ENCODE data around the gene GDE1.

The GDE1 gene

DNA sequence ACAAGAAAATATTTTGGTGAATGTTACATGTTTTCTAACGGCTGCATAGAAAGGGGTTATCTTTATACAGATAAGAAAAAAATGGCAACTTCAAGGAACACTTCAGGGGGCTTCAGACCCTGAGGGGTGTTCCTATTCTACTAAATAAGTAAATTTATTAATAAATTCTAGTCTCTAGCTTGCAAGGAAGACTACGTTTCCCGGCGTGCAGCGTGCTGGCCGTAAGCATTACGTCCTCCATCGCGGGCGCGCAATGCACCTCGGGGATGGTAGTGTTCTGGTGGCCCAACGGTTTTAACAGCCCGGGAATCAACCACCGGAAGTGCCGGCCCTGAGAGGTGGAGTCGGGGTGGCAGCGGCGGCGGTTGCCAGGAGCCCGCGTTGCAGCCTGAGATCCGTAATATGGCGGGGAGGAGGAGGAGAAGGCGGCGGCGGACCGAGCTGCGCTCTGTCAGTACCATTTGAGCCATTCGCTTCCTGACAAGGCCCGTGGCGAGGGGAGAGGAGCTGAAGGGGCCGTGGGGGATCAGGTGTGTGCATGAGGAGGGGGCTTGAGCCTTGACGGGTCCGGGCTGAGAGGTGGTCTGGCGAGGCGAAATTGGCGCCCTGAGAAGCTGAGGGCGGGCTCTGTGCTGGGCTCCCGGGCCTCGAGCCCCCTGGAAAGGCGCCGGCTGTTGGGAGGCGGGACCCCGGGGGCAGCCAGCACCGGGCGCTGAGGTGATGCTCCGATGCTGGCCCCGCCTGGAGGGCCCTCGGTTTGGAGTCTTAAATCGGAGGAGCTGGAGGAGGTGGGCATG is 1.9 kb upstream of the GDE1 start, which contains the start of gene CCP110:
TSS of gene CCP110 (plus strand) at position 384 of the 797 bp plus-strand sequence. CDS start 3,940 bp downstream, outside the sequence.
- peak; percentile 95 for DNase-seq

DNA sequence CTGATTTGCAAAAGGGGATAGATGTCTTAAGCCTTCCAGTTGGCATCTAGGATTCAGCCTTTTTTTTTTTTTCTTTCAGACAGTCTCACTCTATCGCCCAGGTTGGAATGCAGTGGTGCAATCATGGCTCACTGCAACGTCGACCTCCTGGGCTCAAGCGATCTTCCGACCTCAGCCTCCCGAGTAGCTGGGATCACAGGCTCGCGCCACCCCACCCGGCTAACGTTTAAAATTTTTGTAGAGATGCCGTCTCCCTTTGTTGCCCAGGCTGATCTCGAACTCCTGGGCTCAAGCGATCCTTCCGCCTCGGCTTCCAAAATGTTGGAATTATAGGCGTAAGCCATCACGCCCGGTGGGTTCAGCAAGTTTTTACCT is 1.3 kb upstream of the GDE1 start:
- no peak for DNase-seq

DNA sequence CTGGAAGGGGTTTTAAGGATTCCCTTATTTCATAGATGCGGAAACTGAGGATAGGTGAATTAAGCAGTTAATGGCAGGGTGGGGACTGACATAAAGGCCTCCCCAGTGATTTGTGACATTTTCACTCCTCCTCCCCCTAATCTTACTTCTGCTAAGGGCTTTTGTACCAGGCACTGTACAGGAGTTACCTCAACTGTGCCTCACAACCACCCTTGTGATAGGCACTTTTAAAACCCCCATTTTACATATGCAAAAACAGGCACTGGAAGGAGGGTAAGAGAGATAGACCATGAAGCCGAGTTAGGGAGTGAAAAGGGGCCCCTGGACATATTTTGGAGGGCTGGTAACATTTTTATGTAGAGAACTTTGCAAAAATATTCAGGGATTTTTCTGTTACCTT is 862 bp upstream of the GDE1 start:
- no peak for DNase-seq

DNA sequence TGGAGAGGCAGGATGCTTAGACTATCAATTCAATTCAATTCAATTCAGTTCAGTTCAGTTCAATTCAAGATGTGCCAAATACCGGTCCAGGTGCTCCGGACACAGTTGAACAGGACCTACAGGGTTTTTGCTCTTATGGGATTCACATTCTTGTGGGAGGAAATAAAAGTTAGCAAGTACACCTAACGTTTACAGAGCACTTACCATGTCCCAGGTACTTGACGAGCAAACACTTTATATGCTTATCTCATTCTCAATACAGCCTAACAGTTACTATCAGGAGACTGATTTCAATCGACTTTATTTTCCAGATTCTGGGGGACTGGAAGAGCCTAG is 467 bp upstream of the GDE1 start:
- DNase-seq = no peak

DNA sequence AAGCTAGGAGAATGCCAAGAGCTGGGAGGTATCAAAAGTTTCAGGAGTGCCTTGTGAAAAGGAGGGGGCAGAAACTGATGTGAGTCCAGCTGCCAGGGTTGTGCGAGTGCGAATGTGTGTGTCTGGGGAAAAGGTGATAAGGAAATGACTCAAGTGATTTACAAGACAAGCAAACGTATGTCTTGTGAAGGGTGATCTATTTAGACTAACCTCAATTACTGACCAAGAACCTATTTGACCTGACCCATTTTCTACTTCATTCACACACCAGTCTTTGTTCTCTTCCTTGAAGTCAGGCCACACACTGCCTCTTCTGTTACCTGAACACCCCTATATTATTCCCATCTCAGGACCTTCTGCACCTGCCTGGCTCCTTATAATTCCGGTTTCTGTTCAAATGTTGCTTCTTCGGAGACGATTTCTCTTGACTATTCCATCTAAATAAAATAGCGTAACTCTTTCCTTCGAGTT is 1.0 kb downstream of the GDE1 start:
- DNase-seq = no peak

DNA sequence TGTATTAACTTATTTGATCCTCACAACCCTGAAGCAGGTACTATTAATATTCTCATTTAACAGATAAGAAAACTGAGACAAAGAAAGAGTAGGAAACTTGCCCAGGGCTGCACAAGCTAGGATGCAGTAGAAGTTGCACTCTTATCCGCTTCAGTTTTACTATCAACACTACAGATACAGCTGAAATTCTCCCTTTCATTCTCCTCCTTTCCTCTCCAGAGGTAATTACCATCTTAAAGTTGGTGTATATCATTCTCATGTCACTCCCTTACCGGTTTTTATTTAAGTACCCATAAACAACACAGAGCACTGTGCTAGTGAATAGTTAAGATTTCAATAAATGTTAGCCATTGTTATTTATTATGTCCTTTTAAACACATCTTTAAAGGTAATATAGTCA is 3.5 kb downstream of the GDE1 start:
- DNase-seq = no peak

DNA sequence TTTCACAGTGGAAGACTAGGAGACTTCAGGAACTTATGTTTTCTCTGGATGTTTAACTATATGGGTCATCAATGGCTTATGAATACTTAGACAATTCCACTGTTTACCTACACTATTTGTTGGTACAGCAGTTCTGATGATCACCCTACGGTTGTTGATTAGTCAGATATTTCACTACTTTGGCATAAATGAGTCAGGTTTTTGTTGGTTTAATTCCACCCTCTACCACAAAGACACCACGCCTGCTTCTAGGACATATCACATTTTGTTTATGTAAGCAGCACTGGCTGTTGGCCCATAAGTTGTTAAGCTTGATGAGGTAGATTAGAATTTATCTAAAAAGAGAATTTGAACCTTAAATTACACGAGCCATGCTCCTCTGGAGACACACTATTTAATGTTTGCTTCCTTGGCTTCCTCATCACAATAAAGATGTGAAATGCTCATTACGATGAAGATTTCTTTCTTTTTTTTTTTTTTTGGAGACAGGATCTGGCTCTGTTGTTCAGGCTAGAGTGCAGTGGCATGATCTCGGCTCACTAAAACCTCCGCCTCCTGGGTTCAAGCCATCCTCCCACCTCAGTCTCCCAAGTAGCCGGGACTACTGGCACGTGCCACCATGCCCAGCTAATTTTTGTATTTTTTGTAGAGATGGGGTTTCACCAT is 4.3 kb downstream of the GDE1 start:
- DNase-seq = no peak

DNA sequence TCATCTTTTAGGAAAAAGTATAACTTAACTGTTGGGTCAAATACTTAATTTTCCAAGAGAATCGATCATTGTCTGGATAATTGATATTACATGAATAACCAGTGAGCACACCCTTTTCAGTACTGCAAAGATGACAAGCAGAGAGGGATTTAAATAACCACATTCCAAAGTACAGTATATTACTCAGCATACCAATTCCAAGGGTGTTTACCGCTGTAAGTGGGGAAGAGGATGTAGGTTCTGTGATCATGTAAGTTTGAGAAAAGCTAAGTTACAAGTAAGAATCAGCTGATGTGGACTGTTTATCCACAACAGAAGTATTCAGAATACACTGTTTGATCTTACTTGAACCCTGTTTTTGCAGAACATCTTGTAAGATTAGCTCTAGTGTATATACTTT is 6.1 kb downstream of the GDE1 start:
- no peak for DNase-seq

DNA sequence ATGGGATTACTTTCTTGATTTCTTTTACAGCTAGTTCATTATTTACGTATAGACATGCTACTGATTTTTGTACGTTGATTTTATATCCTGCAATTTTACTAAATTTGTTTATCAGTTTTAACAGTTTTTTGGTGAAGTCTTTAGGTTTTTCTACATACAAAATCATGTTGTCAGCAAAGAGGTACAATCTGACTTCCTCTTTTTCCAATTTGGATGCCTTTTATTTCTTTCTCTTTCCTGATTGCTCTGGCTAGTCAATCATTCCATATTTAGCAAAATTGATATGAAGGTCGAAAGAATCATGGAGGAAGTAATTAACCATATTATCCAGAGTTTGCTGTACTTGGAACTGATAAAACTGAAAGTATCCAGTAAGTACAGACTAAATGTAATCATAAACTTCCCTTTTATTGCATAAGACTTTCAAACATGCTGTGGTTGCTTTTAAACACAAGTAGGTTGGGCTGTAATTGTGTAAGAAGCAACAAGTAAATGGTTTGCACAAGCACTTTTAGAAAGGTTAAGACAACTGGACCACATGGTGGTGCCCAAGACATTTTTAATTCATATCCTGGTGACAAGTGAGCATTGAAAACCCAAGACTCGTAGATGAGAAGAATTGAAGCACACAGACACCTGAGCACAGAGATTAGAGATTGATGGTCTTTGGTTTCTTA is 8.4 kb downstream of the GDE1 start:
- DNase-seq = no peak

DNA sequence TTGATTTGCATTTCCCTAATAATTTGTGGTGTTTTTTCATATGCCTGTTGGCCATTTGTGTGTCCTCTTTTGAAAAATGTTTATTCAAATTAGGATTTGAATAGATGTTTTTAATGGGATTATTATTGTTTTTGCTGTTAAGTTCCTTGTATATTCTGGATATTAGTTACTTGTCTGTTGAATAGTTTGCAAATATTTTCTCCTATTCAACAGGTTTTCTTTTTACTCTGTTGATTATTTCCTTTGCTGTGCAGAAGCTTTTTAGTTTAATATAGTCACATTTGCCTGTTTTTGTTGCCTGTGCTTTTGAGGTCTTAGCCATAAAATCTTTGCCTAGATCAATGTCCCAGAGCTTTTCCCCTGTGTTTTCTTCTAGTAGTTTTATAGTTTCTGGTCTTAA is 9.6 kb downstream of the GDE1 start:
- no peak for DNase-seq

DNA sequence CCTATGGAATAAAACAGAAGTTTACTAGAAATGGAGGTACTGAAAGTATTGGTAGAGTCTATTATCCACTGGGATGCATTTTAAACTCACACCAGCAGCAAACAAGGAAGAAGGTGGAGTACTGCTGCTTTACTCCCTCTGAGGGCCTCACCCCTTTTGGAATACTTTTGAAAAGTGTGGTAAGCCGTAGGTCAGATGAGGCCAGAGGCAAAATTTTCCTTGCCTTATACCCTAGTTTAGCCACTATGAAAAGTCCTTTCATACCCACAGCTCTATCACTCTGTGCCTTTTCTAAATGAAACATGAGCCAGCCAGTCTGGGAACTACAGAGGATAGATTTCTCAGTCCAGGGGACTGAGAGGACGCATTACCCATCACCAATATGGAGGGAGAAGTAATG is 14.0 kb downstream of the GDE1 start:
- DNase-seq = no peak

DNA sequence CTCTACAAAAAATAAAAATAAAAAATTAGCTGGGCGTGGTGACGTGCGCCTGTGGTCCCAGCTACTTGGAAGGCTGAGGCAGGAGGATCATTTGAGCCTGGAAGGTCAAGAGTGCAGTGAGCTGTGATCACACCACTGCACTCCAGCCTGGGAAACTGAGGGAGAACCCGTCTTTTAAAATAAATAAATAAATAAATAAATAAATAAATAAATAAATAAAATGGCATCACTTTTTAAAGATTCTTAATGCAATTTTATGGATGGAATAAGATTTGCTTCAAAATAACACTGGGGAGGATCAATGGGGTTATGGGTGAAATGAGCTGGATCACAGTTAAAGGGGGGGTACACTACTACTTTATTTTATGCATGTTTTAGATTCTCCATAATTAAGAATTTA is 14.9 kb downstream of the GDE1 start:
- DNase-seq = no peak

DNA sequence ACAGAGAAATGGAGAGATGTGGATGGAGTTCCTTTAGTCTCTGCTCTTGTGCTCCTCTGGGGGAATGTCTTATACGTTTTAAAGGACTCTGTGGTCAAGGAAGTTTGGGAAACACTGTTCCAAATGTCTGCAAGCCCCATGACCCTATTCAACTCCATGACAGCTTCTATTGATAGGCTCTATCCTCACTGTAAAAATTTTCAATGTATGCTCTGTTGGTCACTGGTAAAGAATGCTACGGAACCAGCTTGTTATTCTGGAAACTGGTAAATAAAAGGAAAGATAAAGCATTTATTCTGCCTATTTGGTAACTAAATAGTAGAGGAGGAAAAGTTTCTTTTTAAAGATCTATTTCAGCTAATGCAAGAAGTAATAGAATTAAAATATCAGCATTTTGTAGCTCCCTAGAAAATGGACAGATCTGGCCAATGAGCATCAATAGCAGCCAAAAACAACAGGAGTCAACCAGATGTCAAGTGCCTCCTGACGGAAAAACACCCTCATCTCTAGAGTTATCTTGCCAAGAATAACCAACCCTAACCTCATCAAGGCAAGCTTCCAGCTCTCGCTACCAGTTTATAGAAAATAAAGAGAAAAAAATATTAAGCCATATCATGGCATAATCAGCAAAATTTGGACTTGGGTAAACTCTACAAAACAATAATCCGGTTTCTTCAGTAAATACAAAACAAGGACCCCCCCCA is 16.1 kb downstream of the GDE1 start:
- no peak for DNase-seq

DNA sequence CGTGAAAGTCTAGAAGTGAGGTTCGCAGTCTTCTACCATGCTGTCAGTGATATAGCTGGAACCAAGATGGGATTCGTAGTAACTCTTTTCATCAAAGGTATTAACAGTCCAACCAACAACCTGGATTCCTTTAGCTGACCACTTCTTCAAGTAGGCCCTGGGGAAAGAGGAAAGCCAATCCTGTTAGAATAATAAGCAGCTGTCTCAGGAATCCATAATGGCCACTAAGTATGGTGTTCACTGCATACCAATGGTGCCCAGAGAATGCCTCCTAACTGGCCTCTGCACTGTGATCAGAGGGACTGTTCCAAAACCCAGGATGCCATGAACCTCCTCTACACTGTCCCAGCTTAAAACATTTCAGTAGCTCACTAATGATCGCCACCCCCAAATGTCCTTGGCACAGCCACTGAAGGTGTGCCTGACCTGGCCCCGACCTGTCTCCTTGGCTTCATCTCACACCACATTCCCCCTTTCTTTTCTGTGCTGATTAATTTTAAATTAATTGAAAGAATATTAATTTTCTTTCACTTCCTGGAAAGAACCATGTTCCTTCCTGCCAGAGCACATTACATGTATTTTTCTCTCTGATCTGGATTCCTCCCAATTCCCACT is 18.3 kb downstream of the GDE1 start:
- DNase-seq = no peak

DNA sequence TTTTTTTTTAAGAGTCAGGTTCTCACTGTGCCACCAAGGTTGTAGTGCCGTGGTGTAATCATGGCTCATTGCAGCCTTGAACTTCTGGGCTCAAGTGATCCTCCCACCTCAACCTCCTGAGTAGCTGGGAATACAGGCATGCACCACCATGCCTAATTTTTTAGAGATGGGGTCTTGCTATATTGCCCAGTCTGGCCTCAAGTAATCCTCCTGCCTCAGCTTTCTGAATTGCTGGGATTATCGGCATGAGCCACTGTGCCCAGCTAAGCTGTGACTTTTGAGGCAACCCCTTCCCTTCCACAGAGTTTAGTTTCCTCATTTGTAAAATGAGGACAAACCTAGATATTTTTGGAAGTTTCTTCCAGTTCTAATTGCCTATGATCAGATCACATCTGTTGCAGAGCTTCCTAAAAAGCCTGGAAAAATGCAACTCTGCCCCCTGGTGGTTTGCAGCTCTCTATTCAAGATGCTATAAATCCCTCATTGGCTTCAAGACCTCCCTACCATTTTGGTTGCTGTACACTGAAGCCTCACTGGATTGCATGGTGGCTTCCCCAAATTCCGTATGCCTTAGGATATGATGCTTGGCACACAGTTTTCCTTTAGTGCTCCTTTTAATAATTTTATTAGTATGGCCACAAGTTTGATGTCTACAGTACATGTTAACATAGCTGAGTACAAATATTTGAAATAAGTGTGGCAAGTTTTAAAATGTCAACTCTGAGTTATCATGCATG is 19.3 kb downstream of the GDE1 start:
- peak; percentile 65 for DNase-seq

DNA sequence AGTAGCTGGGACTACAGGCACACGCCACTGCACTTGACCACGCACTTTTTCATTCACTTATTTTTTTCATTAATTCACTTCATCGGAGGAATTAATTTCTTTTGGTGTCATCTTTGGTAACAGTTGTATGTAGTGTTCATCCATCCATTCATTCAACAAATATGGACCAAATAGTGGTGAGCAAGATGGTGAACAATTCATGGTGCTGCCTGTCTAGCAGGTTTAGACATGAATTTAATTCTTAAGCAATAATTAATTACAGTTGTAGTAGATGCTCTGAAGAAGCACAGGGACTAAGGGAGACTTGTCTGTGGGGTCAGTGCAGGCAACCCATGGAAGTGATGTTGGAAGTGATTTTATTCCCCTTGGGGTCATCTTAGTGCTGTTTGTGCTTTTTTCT is 22.4 kb downstream of the GDE1 start:
- no peak for DNase-seq

DNA sequence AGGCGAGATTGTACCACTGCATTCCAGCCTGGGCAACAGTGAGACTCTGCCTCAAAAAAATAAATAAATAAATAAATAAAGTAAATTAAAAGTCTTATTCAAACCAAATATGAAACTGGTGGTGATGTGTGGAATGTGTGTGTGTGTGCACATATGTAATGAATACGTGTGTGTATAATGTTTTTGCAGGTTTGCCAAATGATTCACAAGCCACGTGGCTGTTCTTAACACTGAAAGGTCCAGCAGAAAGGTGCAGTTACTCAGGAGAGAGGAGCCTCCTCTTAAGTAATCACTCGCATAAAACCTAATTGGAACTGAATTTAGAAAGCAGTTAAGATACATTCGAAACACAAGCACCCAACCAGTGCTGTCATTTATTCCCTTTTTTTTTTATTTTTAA is 22.9 kb downstream of the GDE1 start:
- DNase-seq = no peak

DNA sequence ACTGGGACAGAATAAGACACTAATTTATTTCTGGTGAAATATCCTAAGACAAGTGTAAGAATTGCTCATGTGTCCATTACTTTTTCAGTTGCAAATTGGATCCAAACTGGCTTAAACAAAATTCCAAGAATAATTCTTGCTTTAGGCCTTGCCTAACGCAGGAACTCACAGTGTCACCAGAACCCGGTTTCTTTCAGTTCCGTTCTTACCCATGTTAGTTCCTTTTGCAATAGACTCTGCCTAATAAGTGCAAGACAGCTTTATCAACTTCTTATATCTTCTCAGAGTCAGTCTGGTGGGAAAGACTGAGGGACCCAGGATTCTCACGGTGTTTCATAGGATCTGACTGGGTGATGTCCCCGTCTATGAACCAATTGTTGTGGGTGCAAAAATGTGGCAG is 24.7 kb downstream of the GDE1 start:
- no peak for DNase-seq

DNA sequence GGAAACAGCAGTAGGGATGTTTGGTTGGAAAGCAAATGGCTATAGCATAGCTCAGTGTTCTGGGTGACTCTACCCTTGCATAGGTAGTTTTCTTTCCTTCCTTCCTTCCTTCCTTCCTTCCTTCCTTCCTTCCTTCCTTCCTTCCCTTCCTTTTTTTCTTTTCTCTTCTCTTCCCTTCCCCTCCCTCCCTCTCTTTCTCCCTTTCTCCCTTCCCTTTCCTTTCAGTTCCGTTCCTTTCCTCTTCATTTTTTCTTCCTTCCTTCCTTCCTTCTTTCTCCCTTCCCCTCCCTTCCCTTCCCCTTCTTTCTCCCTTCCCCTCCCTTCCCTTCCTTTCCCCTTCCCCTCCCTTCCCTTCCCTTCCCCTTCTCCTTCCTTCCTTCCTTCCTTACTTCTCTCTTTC is 31.3 kb downstream of the GDE1 start:
- no peak for DNase-seq

DNA sequence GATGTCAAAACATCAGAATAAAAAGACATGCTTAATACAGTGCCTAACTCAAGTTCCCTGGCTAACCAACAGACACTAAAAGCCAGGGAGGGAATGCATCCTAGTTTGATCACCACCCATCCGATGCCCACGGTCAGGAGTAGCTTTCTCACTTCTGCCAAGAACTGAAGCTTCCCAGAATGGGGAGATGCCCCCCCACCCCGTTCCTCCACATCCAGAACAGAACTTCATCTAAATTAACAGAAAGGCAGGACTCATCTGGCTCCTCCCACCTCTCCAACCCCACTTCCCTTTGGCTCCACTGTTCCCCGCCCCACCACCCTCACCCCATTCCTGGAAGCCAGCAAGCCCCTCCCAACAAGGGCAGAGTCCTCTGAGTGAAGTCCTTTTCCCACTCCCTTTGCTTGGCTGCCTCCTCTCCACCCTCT is 33.7 kb downstream of the GDE1 start:
- DNase-seq = no peak

DNA sequence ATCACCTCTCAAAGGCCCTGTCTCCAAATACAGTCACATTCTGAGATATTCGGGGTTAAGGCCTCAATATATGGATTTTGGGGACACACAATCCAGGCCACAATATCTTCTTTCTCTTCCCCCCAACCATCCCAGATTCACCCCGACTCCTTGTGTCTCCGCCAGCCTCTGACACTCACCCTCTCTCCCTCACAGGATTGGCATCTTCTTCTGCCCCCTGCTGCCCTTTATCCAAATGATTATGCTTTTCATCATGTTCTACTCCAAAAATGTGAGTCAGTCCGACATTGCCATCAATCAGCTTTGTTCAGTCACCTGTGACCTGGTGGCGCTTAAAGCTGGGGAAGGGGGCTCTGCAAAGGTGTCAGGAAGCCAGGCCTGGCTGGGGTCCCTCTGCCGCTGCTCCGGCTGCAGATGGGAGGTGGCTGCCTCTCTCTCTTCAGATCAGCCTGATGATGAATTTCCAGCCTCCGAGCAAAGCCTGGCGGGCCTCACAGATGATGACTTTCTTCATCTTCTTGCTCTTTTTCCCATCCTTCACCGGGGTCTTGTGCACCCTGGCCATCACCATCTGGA is 35.1 kb downstream of the GDE1 start:
- no peak for DNase-seq

DNA sequence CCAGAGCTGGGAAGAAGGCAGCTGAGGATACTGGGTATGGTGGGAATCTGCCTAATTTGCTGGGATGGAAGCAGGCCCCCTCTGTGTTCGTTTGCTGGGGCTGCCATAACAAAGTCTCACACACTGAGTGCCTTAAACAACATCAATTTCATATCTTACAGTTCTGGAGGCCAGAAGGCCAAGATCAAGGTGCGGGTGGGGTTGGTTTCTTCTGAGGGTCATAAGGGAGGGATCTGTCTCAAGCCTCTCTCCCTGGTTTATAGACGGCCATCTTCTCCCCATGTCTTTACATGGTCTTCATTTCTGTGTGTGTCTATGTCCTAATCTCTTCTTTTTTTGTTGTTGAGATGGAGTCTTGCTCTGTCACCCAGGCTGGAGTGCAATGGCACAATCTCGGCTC is 35.8 kb downstream of the GDE1 start:
- no peak for DNase-seq
